SW 1271 (cell line): ENCODE measurements around the gene WNT1.

Experiments used
- DNase-seq, 2 experiments: peaks; one replicate each; lab custom pipeline; 2025; lab: John Stamatoyannopoulos, UW

WNT1 gene

DNA sequence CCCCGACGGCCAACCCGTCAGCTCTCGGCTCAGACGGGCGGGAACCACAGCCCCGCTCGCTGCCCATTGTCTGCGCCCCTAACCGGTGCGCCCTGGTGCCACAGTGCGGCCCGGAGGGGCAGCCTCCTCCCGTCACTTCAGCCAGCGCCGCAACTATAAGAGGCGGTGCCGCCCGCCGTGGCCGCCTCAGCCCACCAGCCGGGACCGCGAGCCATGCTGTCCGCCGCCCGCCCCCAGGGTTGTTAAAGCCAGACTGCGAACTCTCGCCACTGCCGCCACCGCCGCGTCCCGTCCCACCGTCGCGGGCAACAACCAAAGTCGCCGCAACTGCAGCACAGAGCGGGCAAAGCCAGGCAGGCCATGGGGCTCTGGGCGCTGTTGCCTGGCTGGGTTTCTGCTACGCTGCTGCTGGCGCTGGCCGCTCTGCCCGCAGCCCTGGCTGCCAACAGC, at the start of gene WNT1:
TSS of gene WNT1 (plus strand) at position 32 of the 450 bp plus-strand sequence. CDS start at position 361, 329 bp downstream.
- DNase-seq: no peak

- DNase-seq: no peak
Observed at GRCh38 chr12:48929551-48929950, 48.6 kb upstream of the WNT1 start.

DNA sequence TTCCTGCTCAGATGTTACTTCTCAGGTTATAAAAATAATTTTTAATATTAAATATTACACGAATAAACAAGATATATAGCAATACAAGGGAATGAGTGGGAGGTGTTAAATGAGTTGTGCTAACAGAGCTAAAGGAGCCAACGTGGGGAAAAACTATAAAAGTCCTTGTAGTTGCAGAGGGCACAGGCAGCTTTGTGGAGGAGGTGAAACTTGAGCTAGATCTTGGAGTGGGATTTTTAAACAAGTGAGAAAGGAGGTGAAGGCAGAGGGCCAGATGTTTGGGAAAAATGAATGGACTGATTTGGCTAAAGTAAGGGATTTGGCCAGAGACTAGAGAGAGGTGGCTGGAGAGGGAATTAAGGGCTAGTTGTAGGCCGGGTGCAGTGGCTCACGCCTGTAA, 47.6 kb upstream of the WNT1 start:
- no peak for DNase-seq

GRCh38 chr12:48932878-48933277, 45.2 kb upstream of the WNT1 start:
- DNase-seq: no peak

- DNase-seq: no peak
Observed at GRCh38 chr12:48933664-48934311, 44.3 kb upstream of the WNT1 start.

DNA sequence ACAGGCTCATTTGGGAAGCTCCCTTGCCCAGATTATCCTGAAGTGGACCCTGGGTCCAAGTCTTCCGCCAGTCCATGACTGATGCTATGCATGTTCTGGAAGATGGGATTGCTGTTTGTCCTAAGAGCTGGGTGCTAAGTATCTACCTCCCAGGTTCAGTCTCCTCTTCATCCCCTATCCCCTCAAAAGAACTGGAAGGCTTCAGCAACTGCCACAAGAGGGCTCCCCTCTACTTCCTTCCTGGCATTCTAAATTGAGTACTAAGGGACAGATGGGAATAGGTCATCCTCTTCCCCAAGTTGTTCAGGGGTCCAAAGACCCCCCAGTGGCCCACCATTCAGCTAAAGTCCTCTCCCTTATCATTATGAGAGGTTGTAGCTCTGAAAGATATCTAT, 43.8 kb upstream of the WNT1 start:
- DNase-seq: peak in 1 of 2 experiments; percentile 13

- DNase-seq: peak in 1 of 2 experiments; percentile 43
Observed at GRCh38 chr12:48936379-48936979, 41.6 kb upstream of the WNT1 start.

- DNase-seq: no peak
Observed at GRCh38 chr12:48937170-48937569, 41.0 kb upstream of the WNT1 start.

- no peak for DNase-seq
Observed at GRCh38 chr12:48938805-48939204, 39.3 kb upstream of the WNT1 start.

- DNase-seq: no peak
Observed at GRCh38 chr12:48940181-48940580, 37.9 kb upstream of the WNT1 start.

- DNase-seq: no peak
Observed at GRCh38 chr12:48943221-48943620, 34.9 kb upstream of the WNT1 start.

DNA sequence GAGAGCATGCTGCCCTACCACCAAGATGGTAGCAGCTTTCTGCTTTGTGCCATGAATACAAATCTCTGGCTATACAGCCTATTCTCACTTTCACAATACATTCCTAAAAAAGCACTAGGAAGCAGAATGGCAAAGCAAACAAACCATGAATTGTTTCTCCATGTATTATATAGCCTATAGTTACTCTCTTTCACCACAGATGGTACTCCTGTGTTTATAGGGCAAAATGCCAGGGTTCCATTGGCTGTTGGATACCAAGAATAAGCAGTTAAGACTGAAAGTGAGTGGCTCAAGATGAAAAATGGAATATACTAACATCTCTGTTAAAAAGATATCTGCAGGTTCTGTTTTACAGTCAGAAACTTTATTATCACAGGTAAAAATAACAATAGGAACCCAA, 31.9 kb upstream of the WNT1 start:
- no peak for DNase-seq

GRCh38 chr12:48946943-48947342, 31.2 kb upstream of the WNT1 start:
- no peak for DNase-seq

DNA sequence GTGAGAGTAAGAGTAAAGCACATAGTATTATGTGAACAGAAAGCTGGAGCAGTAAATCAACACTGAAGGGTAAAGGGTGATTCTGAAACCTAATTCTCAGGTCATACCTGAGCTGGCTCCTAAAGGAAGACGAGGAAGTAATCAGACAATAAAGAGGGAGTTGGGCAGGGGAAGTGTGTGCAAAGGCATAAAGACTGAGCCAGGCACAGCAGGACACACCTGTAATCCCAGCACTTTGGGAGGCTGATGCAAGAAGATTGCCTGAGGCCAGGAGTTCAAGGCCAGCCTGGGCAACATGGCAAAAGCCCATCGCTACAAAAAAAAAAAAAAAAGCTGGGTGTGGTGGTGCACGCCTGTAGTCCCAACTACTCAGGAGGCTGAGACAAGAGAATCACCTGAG, 30.4 kb upstream of the WNT1 start:
- no peak for DNase-seq

GRCh38 chr12:48952691-48953090, 25.4 kb upstream of the WNT1 start:
- DNase-seq: no peak

DNA sequence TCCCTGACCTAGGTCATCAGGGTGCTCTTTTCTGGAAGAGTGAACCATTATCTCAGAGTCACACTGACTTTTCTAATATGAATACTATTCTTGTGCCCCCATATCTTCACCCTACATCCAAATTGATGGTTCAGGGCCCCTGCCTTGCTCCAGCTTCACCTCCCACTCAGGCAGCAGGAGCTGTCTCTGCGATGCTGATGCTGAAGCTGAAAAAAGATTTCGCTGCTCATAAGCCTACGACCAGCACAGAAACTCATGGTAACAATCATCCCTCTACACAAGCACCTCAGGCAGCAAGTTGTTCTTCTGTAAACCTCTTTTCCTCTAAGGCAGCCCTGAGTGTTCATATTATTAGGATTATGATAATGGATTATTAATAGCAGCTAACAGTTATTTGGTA, 24.1 kb upstream of the WNT1 start:
- no peak for DNase-seq

DNA sequence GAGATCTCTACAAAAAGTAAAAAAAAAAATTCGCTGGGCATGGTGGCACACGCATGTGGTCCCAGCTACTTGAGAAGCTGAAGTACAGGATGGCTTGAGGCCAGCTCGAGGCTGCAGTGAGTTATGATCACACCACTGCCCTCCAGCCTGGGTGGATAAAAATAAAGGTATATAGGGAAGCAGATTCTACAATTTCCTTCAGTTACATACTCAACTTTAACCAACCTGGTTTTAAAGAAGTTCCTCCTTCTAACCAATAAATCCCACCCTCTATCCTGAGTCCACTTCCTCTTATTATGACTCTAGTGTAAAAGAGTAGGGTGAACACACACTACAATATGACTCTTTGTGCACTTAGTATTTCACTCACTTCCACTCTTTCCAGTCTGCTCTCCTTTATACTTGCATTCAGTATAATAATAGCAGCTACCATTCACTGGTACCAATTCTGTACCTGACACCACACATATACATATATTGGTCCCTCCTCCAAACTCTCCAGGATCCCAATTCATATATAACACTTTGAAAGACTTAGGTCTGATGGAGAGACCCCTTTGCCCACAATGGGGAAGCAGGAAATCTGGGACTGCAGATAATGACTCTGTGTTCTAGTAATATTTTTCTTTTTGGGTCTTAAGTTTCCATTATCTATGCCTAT, 23.2 kb upstream of the WNT1 start:
- no peak for DNase-seq

DNA sequence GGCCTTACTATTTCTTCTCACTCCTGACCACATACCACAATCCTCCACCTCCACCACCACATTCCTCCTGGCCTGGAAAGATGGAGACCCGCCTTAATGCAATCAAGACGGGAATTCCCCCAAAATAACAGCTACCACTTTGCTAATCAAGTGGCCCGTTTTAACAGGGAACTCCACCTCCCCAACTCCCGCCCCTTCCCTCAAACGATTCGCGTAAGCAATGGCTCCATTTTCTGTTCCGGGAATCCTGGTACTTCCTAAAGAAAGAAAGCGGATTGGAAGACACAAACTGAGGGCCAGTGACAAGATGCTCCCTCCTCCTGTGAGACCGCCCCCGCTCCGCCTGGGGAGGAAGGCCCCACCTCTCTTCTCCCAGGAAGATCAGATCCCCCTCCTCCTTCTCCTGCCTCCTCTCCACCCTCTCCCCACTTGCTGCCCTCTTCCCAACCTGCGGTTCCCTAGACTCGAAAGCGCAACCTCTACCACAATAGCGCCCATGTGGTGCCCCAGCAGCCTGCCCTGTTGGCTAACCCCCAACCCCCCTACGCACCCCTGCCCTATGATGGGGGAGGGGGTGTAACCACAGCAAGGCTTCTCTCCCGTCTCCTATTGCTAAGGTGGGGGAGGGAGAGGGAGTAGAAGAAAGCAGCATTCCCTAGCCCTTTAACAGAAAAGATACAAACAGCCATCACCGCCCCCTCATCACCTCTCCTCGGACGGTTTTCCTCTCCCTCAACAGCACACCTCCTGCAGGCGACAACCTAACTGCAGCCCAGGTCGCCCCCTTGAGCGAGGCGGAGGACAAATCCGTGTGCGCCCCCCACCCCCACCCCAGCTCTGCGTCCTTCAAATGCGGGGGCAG, 21.6 kb upstream of the WNT1 start:
- peak; percentile 74 to 97 for DNase-seq

DNA sequence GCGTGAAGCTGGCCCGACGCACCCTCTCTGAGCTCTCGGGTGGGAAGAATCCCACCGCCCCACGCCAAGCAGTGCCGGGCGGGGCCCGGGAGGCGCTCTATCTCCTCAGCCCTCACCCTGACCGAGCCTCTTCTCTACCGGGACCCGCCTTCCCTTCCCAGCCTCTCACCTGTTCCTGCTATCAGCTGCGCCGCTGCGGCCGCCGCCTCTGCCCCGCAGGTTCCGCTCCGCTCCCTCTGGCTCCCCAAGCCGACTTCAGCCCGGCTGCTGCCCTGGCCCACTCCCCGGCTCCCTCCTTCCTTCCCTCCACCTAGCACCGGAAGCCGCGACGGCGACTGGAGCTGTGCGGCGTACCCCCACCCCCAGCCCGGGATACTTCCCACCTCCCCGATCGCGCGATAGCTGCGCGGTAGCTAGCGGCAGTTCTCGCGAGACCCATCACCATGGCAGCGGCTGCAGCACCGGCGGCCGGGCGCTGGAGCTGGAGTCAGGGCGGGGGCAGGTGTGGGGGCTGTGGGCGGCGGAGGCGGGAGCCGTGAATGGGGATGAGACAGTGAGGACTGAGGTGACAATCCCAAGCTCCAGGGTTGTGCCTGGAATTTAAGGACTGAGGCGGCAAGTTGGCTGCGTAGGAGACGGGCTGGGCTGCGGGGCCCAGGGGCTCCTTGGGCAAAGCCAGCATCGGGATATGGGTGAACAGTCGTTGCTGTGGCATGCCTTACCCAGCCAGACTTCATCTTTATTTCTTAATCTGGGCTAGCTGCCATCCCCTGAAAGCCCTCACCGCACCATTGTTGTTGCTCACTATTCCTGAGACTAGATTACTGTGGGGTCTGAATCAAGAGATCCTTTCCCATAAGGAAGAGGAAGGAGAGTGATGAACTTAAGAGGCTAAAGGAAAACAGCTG, 20.7 kb upstream of the WNT1 start, which contains the start of gene ARF3:
TSS of gene ARF3 (minus strand) at position 347 of the 908 bp plus-strand sequence. CDS start 16,392 bp downstream, outside the sequence.
- peak; percentile 82 to 91 for DNase-seq

GRCh38 chr12:48958049-48958388, 20.1 kb upstream of the WNT1 start:
- no peak for DNase-seq

DNA sequence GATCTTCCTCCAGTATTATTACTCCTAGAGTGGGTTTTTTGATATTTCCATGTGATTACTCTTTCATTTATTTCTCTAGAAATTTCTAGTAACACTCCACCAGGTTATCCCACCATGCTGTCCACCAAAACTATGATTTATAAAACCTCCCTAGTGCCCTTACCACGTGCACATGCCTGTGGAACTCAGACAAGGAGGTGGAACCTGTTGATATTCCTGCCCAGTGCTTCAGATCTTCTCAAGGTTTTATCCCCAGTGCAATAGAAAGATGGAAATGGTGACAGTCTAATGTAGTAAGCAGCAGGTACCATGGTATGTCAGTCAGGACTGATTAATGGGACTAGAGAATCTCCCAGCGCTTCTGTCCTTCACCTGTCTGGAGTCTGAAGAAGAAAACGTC, 17.3 kb upstream of the WNT1 start:
- DNase-seq: no peak
